OCI-M2 (cell line): ENCODE results near the gene NAALAD2.
"Not testable (repeated sequence)": the region's sequence is repeated elsewhere in the genome, so short reads cannot be mapped to it uniquely, and the experiment has no call there.

Experiments
- DNase-seq: peaks from one replicate; lab custom pipeline; 2025; ENCODE audit not compliant: unreplicated experiment; lab: John Stamatoyannopoulos, UW

Gene NAALAD2

DNA sequence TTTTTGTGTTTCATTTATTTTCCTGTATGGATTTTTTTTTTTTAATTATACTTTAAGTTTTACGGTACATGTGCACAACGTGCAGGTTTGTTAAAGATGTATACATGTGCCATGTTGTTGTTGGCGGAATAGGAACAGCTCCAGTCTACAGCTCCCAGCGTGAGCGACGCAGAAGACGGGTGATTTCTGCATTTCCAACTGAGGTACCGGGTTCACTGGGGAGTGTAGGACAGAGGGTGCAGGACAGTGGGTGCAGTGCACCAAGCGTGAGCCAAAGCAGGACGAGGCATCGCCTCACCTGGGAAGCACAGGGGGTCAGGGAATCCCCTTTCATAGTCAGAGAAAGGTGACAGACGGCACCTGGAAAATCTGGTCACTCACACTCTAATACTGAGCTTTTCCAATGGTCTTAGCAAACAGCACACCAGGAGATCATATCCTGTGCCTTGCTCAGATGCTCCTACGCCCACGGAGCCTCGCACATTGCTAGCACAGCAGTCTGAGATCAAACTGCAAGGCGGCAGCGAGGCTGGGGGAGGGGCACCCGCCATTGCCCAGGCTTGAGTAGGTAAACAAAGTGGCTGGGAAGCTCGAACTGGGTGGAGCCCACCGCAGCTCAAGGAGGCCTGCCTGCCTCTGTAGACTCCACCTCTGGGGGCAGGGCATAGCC, 105.6 kb downstream of the NAALAD2 start:
- not testable (repeated sequence) for DNase-seq

- no peak for DNase-seq
Measured at GRCh38 chr11:90241414-90241813, 107.0 kb downstream of the NAALAD2 start.
